Activated CD4-positive, alpha-beta T cell treated with anti-CD3 and anti-CD28 coated beads, Interleukin-2, amount 10 ng/mL, durations not matched to agents 24 days and 14 days (primary cell): ENCODE results near the gene CHTF18. TPM values are rescaled to one million over a fixed set of nuclear protein-coding genes. Genes with fewer than 3 reads are reported as not detected.
"Not testable (repeated sequence)": the region's sequence is repeated elsewhere in the genome, so short reads cannot be mapped to it uniquely, and the experiment has no call there.

Experiments used
- DNase-seq: peaks from one replicate; pipeline ENCODE4 v3.0.0; 2022
- H3K27ac Mint-ChIP-seq: one replicate; pipeline ENCODE4 v1.8.0; 2022; ENCODE audit warnings: mild to moderate bottlenecking, mixed read lengths
- H3K27me3 Mint-ChIP-seq: one replicate; pipeline ENCODE4 v1.8.0; 2022; ENCODE audit warnings: mixed read lengths
- H3K36me3 Mint-ChIP-seq: one replicate; pipeline ENCODE4 v1.8.0; 2022; ENCODE audit warnings: low read depth, mild to moderate bottlenecking, mixed read lengths
- H3K4me1 Mint-ChIP-seq: one replicate; pipeline ENCODE4 v1.8.0; 2021; ENCODE audit warnings: mixed read lengths
- H3K4me3 Mint-ChIP-seq: one replicate; pipeline ENCODE4 v1.8.0; 2022; ENCODE audit warnings: mild to moderate bottlenecking, moderate library complexity, mixed read lengths
- H3K9me3 Mint-ChIP-seq: one replicate; pipeline ENCODE4 v1.8.0; 2021; ENCODE audit warnings: mixed read lengths
- intact Hi-C: fragments of 100-400 bp; cut with micrococcal nuclease; formaldehyde crosslinking; loops from one replicate; pipeline ENCODE4 v1.15.1; 2023
- total RNA-seq: library from RNA; stranded (reverse); gene quantifications from 2 replicates; pipeline ENCODE4 v1.2.3, GENCODE V29; 2022

Gene CHTF18
- total RNA-seq, 1 donor from 2014 or later, result 147 TPM

GRCh38 chr16:824194-824593 lies 35.8 kb downstream of the CHTF18 start:
- Mint-ChIP-seq H3K27ac (no peak overlapping the region), H3K9me3 (no peaks in the 10 kb centered on the region), H3K4me3 (no peak overlapping the region), H3K27me3 (peaks cover 4% of the 10 kb centered on the region), H3K4me1 (peaks cover 5% of the 10 kb centered on the region), H3K36me3 (no peaks in the 10 kb centered on the region)
- intact Hi-C loops, result no loop called here
- DNase-seq, result no peak

GRCh38 chr16:824601-825000 lies 36.2 kb downstream of the CHTF18 start:
- H3K27me3 Mint-ChIP-seq, result peaks cover 4% of the 10 kb centered on the region
- H3K4me3 Mint-ChIP-seq, result no peak overlapping the region
- no peaks in the 10 kb centered on the region for H3K36me3 Mint-ChIP-seq
- intact Hi-C loops, result no loop called here
- DNase-seq, result no peak
- H3K4me1 Mint-ChIP-seq, result peaks cover 4% of the 10 kb centered on the region
- no peak overlapping the region for H3K27ac Mint-ChIP-seq
- no peaks in the 10 kb centered on the region for H3K9me3 Mint-ChIP-seq

GRCh38 chr16:825341-826061 lies 37.1 kb downstream of the CHTF18 start:
- DNase-seq, result no peak
- peaks cover 2% of the 10 kb centered on the region for H3K4me1 Mint-ChIP-seq
- no peaks in the 10 kb centered on the region for H3K9me3 Mint-ChIP-seq
- intact Hi-C loops, result no loop called here
- no peaks in the 10 kb centered on the region for H3K36me3 Mint-ChIP-seq
- no peak overlapping the region for H3K27ac Mint-ChIP-seq
- H3K27me3 Mint-ChIP-seq, result no peaks in the 10 kb centered on the region
- no peak overlapping the region for H3K4me3 Mint-ChIP-seq

- intact Hi-C loops, result no loop called here
- no peaks in the 10 kb centered on the region for H3K9me3 Mint-ChIP-seq
- no peaks in the 10 kb centered on the region for H3K27me3 Mint-ChIP-seq
- no peak for DNase-seq
- no peak overlapping the region for H3K4me3 Mint-ChIP-seq
- H3K4me1 Mint-ChIP-seq, result no peaks in the 10 kb centered on the region
- H3K27ac Mint-ChIP-seq, result no peak overlapping the region
- no peaks in the 10 kb centered on the region for H3K36me3 Mint-ChIP-seq
These were observed 39.1 kb downstream of the CHTF18 start for GRCh38 chr16:827513-827912.

GRCh38 chr16:828891-829290 lies 40.5 kb downstream of the CHTF18 start:
- Mint-ChIP-seq H3K4me1 (no peaks in the 10 kb centered on the region), H3K36me3 (no peaks in the 10 kb centered on the region), H3K9me3 (no peaks in the 10 kb centered on the region), H3K27ac (no peak overlapping the region), H3K27me3 (no peaks in the 10 kb centered on the region), H3K4me3 (no peak overlapping the region)
- intact Hi-C loops, result no loop called here
- DNase-seq, result no peak

GRCh38 chr16:830107-830870 lies 41.9 kb downstream of the CHTF18 start:
- no peaks in the 10 kb centered on the region for H3K27me3 Mint-ChIP-seq
- no peaks in the 10 kb centered on the region for H3K36me3 Mint-ChIP-seq
- no peaks in the 10 kb centered on the region for H3K9me3 Mint-ChIP-seq
- no peak overlapping the region for H3K4me3 Mint-ChIP-seq
- no peaks in the 10 kb centered on the region for H3K4me1 Mint-ChIP-seq
- H3K27ac Mint-ChIP-seq, result no peak overlapping the region
- intact Hi-C loops, result no loop called here
- DNase-seq, result no peak

GRCh38 chr16:830871-831570 lies 42.6 kb downstream of the CHTF18 start:
- DNase-seq, result no peak
- Mint-ChIP-seq H3K27ac (no peak overlapping the region), H3K4me3 (no peak overlapping the region), H3K27me3 (no peaks in the 10 kb centered on the region), H3K36me3 (no peaks in the 10 kb centered on the region), H3K4me1 (no peaks in the 10 kb centered on the region), H3K9me3 (no peaks in the 10 kb centered on the region)
- intact Hi-C loops, result no loop called here

GRCh38 chr16:831571-832413 lies 43.4 kb downstream of the CHTF18 start:
- no peak overlapping the region for H3K27ac Mint-ChIP-seq
- H3K4me3 Mint-ChIP-seq, result no peak overlapping the region
- intact Hi-C loops, result no loop called here
- H3K36me3 Mint-ChIP-seq, result no peaks in the 10 kb centered on the region
- no peak for DNase-seq
- H3K27me3 Mint-ChIP-seq, result no peaks in the 10 kb centered on the region
- H3K4me1 Mint-ChIP-seq, result no peaks in the 10 kb centered on the region
- no peaks in the 10 kb centered on the region for H3K9me3 Mint-ChIP-seq

- Mint-ChIP-seq H3K27ac (no peak overlapping the region), H3K27me3 (no peaks in the 10 kb centered on the region), H3K9me3 (no peaks in the 10 kb centered on the region), H3K4me3 (no peak overlapping the region), H3K36me3 (no peaks in the 10 kb centered on the region), H3K4me1 (no peaks in the 10 kb centered on the region)
- no peak for DNase-seq
- intact Hi-C loops, result no loop called here
These were observed 44.4 kb downstream of the CHTF18 start for GRCh38 chr16:832652-833336.

- Mint-ChIP-seq H3K4me3 (no peak overlapping the region), H3K4me1 (no peaks in the 10 kb centered on the region), H3K9me3 (no peaks in the 10 kb centered on the region), H3K36me3 (no peaks in the 10 kb centered on the region), H3K27ac (no peak overlapping the region), H3K27me3 (no peaks in the 10 kb centered on the region)
- no peak for DNase-seq
- intact Hi-C loops, result no loop called here
These were observed 45.0 kb downstream of the CHTF18 start for GRCh38 chr16:833411-833810.

GRCh38 chr16:835373-835772 lies 47.0 kb downstream of the CHTF18 start:
- Mint-ChIP-seq H3K27me3 (no peaks in the 10 kb centered on the region), H3K9me3 (no peaks in the 10 kb centered on the region)
- no peak for DNase-seq

GRCh38 chr16:836221-836620 lies 47.8 kb downstream of the CHTF18 start:
- H3K9me3 Mint-ChIP-seq, result no peaks in the 10 kb centered on the region
- no peak overlapping the region for H3K4me3 Mint-ChIP-seq
- intact Hi-C loops, result no loop called here
- no peaks in the 10 kb centered on the region for H3K27me3 Mint-ChIP-seq
- H3K4me1 Mint-ChIP-seq, result no peaks in the 10 kb centered on the region
- no peak overlapping the region for H3K27ac Mint-ChIP-seq
- no peak for DNase-seq
- no peaks in the 10 kb centered on the region for H3K36me3 Mint-ChIP-seq

More at GRCh38 chr16:835373-835772, 47.0 kb downstream of the CHTF18 start:
- no peaks in the 10 kb centered on the region for H3K4me1 Mint-ChIP-seq
- intact Hi-C loops, result no loop called here
- no peak overlapping the region for H3K4me3 Mint-ChIP-seq
- H3K36me3 Mint-ChIP-seq, result no peaks in the 10 kb centered on the region
- H3K27ac Mint-ChIP-seq, result no peak overlapping the region

- H3K9me3 Mint-ChIP-seq, H3K4me3 Mint-ChIP-seq, H3K4me1 Mint-ChIP-seq, intact Hi-C loops, H3K27me3 Mint-ChIP-seq, H3K27ac Mint-ChIP-seq, H3K36me3 Mint-ChIP-seq, DNase-seq: not testable (repeated sequence)
These were observed 48.4 kb downstream of the CHTF18 start for GRCh38 chr16:836822-837221.
